GM18526 (cell line): Measurements from ENCODE around the gene PCSK6.

Experiments
- POLR2A ChIP-seq: IDR thresholded peaks from 3 replicates; pipeline ENCODE4 v1.6.1; 2011; ENCODE audit not compliant: insufficient read length; ENCODE audit errors: extremely low read depth

PCSK6 gene

GRCh38 chr15:101482526-101483371 is 6.8 kb downstream of the PCSK6 start:
- TF ChIP-seq POLR2A, result no peak

GRCh38 chr15:101481917-101482525 is 7.5 kb downstream of the PCSK6 start:
- no peak for TF ChIP-seq POLR2A

- no peak for TF ChIP-seq POLR2A
Measured at GRCh38 chr15:101481381-101481705, 8.2 kb downstream of the PCSK6 start.

GRCh38 chr15:101480613-101481380 is 8.7 kb downstream of the PCSK6 start:
- no peak for TF ChIP-seq POLR2A

GRCh38 chr15:101479851-101480612 is 9.5 kb downstream of the PCSK6 start:
- no peak for TF ChIP-seq POLR2A

- TF ChIP-seq POLR2A, result no peak
Measured at GRCh38 chr15:101479342-101479845, 10.1 kb downstream of the PCSK6 start.

- no peak for TF ChIP-seq POLR2A
Measured at GRCh38 chr15:101478701-101479341, 10.7 kb downstream of the PCSK6 start.

GRCh38 chr15:101477851-101478362 is 11.6 kb downstream of the PCSK6 start:
- no peak for TF ChIP-seq POLR2A

GRCh38 chr15:101476756-101477155 is 12.8 kb downstream of the PCSK6 start:
- no peak for TF ChIP-seq POLR2A

GRCh38 chr15:101474983-101475382 is 14.5 kb downstream of the PCSK6 start:
- TF ChIP-seq POLR2A, result no peak

GRCh38 chr15:101474233-101474632 is 15.3 kb downstream of the PCSK6 start:
- no peak for TF ChIP-seq POLR2A

- TF ChIP-seq POLR2A, result no peak
Measured at GRCh38 chr15:101472033-101472432, 17.5 kb downstream of the PCSK6 start.

- no peak for TF ChIP-seq POLR2A
Measured at GRCh38 chr15:101470548-101471239, 18.8 kb downstream of the PCSK6 start.
